Smooth muscle cell of trachea (primary cell): ENCODE results near the gene PODN. TPM values are rescaled to one million over a fixed set of nuclear protein-coding genes. Genes with fewer than 3 reads are reported as not detected.

ENCODE experiments used
- total RNA-seq: library from RNA; depleted of rRNA; stranded (reverse); fragments of >200 nt; gene quantifications from 2 replicates; pipeline ENCODE4 v1.2.1, GENCODE V29; 2014

Gene PODN
- total RNA-seq: 34.8 and 87.5 TPM in 2 replicates

GRCh38 chr1:53061859-53062707 lies at the start of gene PODN:
PODN (plus strand) TSS chr1:53062213; CDS start chr1:53069856, 7,643 bp downstream.

Other genes starting within 250 kb of the PODN start
- 0.99 and 3.5 TPM in 2 replicates for gene ZYG11A, start 219.5 kb upstream of the PODN start, total RNA-seq
- 47.8 and 54.7 TPM in 2 replicates for gene ECHDC2, start 140.5 kb upstream of the PODN start, total RNA-seq
- 209 and 322 TPM in 2 replicates for gene SCP2, start 134.9 kb upstream of the PODN start, total RNA-seq
- 0.73 and 1.2 TPM in 2 replicates for gene SLC1A7, start 80.4 kb downstream of the PODN start, total RNA-seq
- 18.9 and 25.1 TPM in 2 replicates for gene CPT2, start 134.6 kb downstream of the PODN start, total RNA-seq
- gene CZIB, start 158.4 kb downstream of the PODN start, total RNA-seq: 55.7 and 74.3 TPM in 2 replicates
- 13.6 and 32.4 TPM in 2 replicates for gene MAGOH, start 176.3 kb downstream of the PODN start, total RNA-seq